Stimulated activated naive CD8-positive, alpha-beta T cell treated with anti-CD3 and anti-CD28 coated beads, Interleukin-15, amount 100 ng/mL, for 72 hours (primary cell): Measurements from ENCODE around the gene OR3A3.
"Not testable (repeated sequence)": the region's sequence is repeated elsewhere in the genome, so short reads cannot be mapped to it uniquely, and the experiment has no call there.

Experiments used
- ATAC-seq: fragments of 150-1000 bp; cut with Tn5 transposase; 2 replicates; pipeline ENCODE4 v1.10.0; 2021; ENCODE audit warnings: mild to moderate bottlenecking, moderate library complexity
- DNase-seq, 2 donors: peaks; one replicate each; pipeline ENCODE4 v3.0.0; 2021 to 2022
- H3K27ac Mint-ChIP-seq, 2 donors: one replicate each; pipeline ENCODE4 v1.8.0; 2022; ENCODE audit warnings: mild to moderate bottlenecking in 2 of 2, mixed read lengths in 2 of 2, moderate library complexity in 2 of 2
- H3K27me3 Mint-ChIP-seq: one replicate; pipeline ENCODE4 v1.8.0; 2022; ENCODE audit warnings: mixed read lengths
- H3K4me1 Mint-ChIP-seq: one replicate; pipeline ENCODE4 v1.8.0; 2022; ENCODE audit warnings: mild to moderate bottlenecking, mixed read lengths
- H3K4me3 Mint-ChIP-seq, 2 donors: one replicate each; pipeline ENCODE4 v1.8.0; 2022; ENCODE audit warnings: mild to moderate bottlenecking in 2 of 2, mixed read lengths in 2 of 2, moderate library complexity in 1 of 2
- H3K9me3 Mint-ChIP-seq, 2 donors: one replicate each; pipeline ENCODE4 v1.8.0; 2022; ENCODE audit warnings: mixed read lengths in 2 of 2

The OR3A3 gene

GRCh38 chr17:3438368-3438767 lies 27.2 kb downstream of the OR3A3 start:
- Mint-ChIP-seq H3K27me3 (peaks cover 2% of the 10 kb centered on the region), H3K27ac (no peak overlapping the region), H3K4me1 (no peaks in the 10 kb centered on the region), H3K9me3 (peaks cover 0 to under 1% of the 10 kb centered on the region in 2 donors), H3K4me3 (no peak overlapping the region)
- DNase-seq (no peak), ATAC-seq (no peak)

- no peak overlapping the region for H3K4me3 Mint-ChIP-seq
- DNase-seq (no peak), ATAC-seq (no peak)
- no peaks in the 10 kb centered on the region for H3K4me1 Mint-ChIP-seq
- no peaks in the 10 kb centered on the region for H3K9me3 Mint-ChIP-seq
- no peak overlapping the region for H3K27ac Mint-ChIP-seq
- no peaks in the 10 kb centered on the region for H3K27me3 Mint-ChIP-seq
Measured at GRCh38 chr17:3440451-3440850, 29.3 kb downstream of the OR3A3 start.

GRCh38 chr17:3447625-3448024 lies 36.5 kb downstream of the OR3A3 start:
- no peak for DNase-seq
- no peak overlapping the region for H3K4me3 Mint-ChIP-seq
- no peak for ATAC-seq
- no peaks in the 10 kb centered on the region for H3K27me3 Mint-ChIP-seq
- H3K27ac Mint-ChIP-seq, result peak overlapping the region in 1 of 2 donors; percentile 4
- no peaks in the 10 kb centered on the region for H3K9me3 Mint-ChIP-seq
- no peaks in the 10 kb centered on the region for H3K4me1 Mint-ChIP-seq

- H3K4me1 Mint-ChIP-seq, result no peaks in the 10 kb centered on the region
- no peaks in the 10 kb centered on the region for H3K9me3 Mint-ChIP-seq
- DNase-seq (no peak), ATAC-seq (no peak)
- H3K27me3 Mint-ChIP-seq, result no peaks in the 10 kb centered on the region
- H3K4me3 Mint-ChIP-seq, result no peak overlapping the region
- H3K27ac Mint-ChIP-seq, result no peak overlapping the region
Measured at GRCh38 chr17:3448059-3448665, 37.0 kb downstream of the OR3A3 start.

GRCh38 chr17:3466355-3466754 lies 55.2 kb downstream of the OR3A3 start:
- not testable (repeated sequence) for ATAC-seq, H3K27me3 Mint-ChIP-seq, H3K27ac Mint-ChIP-seq, H3K4me3 Mint-ChIP-seq, H3K9me3 Mint-ChIP-seq, H3K4me1 Mint-ChIP-seq, DNase-seq

- Mint-ChIP-seq H3K27me3 (no peaks in the 10 kb centered on the region), H3K9me3 (no peaks in the 10 kb centered on the region), H3K4me1 (no peaks in the 10 kb centered on the region), H3K4me3 (no peak overlapping the region), H3K27ac (no peak overlapping the region)
- ATAC-seq (no peak), DNase-seq (no peak)
Measured at GRCh38 chr17:3469529-3469928, 58.4 kb downstream of the OR3A3 start.

GRCh38 chr17:3471599-3471998 lies 60.4 kb downstream of the OR3A3 start, which contains the start of gene SPATA22:
Gene SPATA22, minus strand, starts transcription at chr17:3471819. Its CDS starts 2,494 bp downstream, at chr17:3469325.
- ATAC-seq (no peak), DNase-seq (no peak)
- no peaks in the 10 kb centered on the region for H3K9me3 Mint-ChIP-seq
- no peak within 1 kb of the TSS for H3K27ac Mint-ChIP-seq
- no peak within 1 kb of the TSS for H3K4me3 Mint-ChIP-seq
- no peaks in the 10 kb centered on the region for H3K27me3 Mint-ChIP-seq
- H3K4me1 Mint-ChIP-seq, result no peaks in the 10 kb centered on the region

- Mint-ChIP-seq H3K27ac (no peak overlapping the region), H3K4me3 (no peak overlapping the region), H3K9me3 (no peaks in the 10 kb centered on the region), H3K4me1 (no peaks in the 10 kb centered on the region), H3K27me3 (no peaks in the 10 kb centered on the region)
- DNase-seq (no peak), ATAC-seq (no peak)
Measured at GRCh38 chr17:3472137-3472536, 61.0 kb downstream of the OR3A3 start.
